Measurements from ENCODE around the gene IQGAP3.

GRCh38 chr1:156494309-156494895, 78.0 kb downstream of the IQGAP3 start:
- TF ChIP-seq CTCF (conservative IDR thresholded peaks at IDR 0.05; ENCODE audit: low read depth in 2 of 2) = no peak
- no peak for TF ChIP-seq POLR2AphosphoS5 (IDR thresholded peaks at IDR 0.05; ENCODE audit: low read depth)
- no peak for TF ChIP-seq REST (IDR thresholded peaks at IDR 0.05; ENCODE audit: unreplicated experiment)
- TF ChIP-seq EZH2 (IDR thresholded peaks at IDR 0.05; ENCODE audit: low read depth, unreplicated experiment) = no peak

Measured in GM23338 (cell line).